ENCODE data around the gene STK39. TPM values are rescaled to one million over a fixed set of nuclear protein-coding genes. Genes with fewer than 3 reads are reported as not detected.
A peak's percentile ranks its signal among the peaks of the same experiment; 100 is the strongest.

The STK39 gene
- total and polyA plus RNA-seq, 2 donors (not counting 1 experiment from before 2014, with no cell fraction given): 16.7 to 30.1 TPM

GRCh38 chr2:168158586-168158985, 88.8 kb downstream of the STK39 start:
- Histone ChIP-seq H3K4me2 (ENCODE audit: extremely low read depth, insufficient read depth, low read length) (no peak overlapping the region), H4K20me1 (ENCODE audit: control insufficient read depth, extremely low read depth, insufficient read depth, low read length) (no peaks in the 10 kb centered on the region), H3K4me1 (ENCODE audit: control insufficient read depth, extremely low read depth, insufficient read depth, low read length) (peaks cover 6% of the 10 kb centered on the region), H3K79me2 (ENCODE audit: control insufficient read depth, insufficient read depth, low read length) (no peaks in the 10 kb centered on the region), H3K4me3 (replicated peaks in 1 of 4; ENCODE audit: control extremely low read depth in 1 of 4, insufficient read depth in 1 of 4, low read depth in 3 of 4, low read length in 4 of 4) (no peak overlapping the region), H3K36me3 (ENCODE audit: control insufficient read depth, insufficient read depth, low read length) (peaks cover 2% of the 10 kb centered on the region), H3K9ac (ENCODE audit: insufficient read depth, low read length) (no peak overlapping the region), H2AFZ (ENCODE audit: low read length) (no peak overlapping the region), H3K9me3 (ENCODE audit: control insufficient read depth, insufficient read depth, low read depth, low read length) (no peaks in the 10 kb centered on the region), H3K27me3 (ENCODE audit: control insufficient read depth, insufficient read depth, low read length) (no peaks in the 10 kb centered on the region), H3K27ac (ENCODE audit: insufficient read depth, low read length) (no peak overlapping the region)
- no peak for DNase-seq (ENCODE audit: low read depth in 2 of 2)
- no peak for TF ChIP-seq CTCF (conservative IDR thresholded peaks at IDR 0.05 in 1 of 2, IDR thresholded peaks at IDR 0.05 in 1 of 2; ENCODE audit: low read depth in 1 of 2, low read length in 2 of 2)
- no peak for TF ChIP-seq EZH2 (IDR thresholded peaks at IDR 0.05; ENCODE audit: low read length, missing control alignments)

GRCh38 chr2:168157926-168158325, 89.5 kb downstream of the STK39 start:
- H3K36me3 ChIP-seq (ENCODE audit: control insufficient read depth, insufficient read depth, low read length): peaks cover 2% of the 10 kb centered on the region
- H3K27ac ChIP-seq (ENCODE audit: insufficient read depth, low read length): no peak overlapping the region
- H4K20me1 ChIP-seq (ENCODE audit: control insufficient read depth, extremely low read depth, insufficient read depth, low read length): no peaks in the 10 kb centered on the region
- H3K4me1 ChIP-seq (ENCODE audit: control insufficient read depth, extremely low read depth, insufficient read depth, low read length): peaks cover 6% of the 10 kb centered on the region
- no peak overlapping the region for H3K4me2 ChIP-seq (ENCODE audit: extremely low read depth, insufficient read depth, low read length)
- H3K27me3 ChIP-seq (ENCODE audit: control insufficient read depth, insufficient read depth, low read length): no peaks in the 10 kb centered on the region
- no peaks in the 10 kb centered on the region for H3K79me2 ChIP-seq (ENCODE audit: control insufficient read depth, insufficient read depth, low read length)
- H3K9ac ChIP-seq (ENCODE audit: insufficient read depth, low read length): no peak overlapping the region
- H3K4me3 ChIP-seq (replicated peaks in 1 of 4; ENCODE audit: control extremely low read depth in 1 of 4, insufficient read depth in 1 of 4, low read depth in 3 of 4, low read length in 4 of 4): no peak overlapping the region
- H2AFZ ChIP-seq (ENCODE audit: low read length): no peak overlapping the region
- peak in 1 of 2 donors; percentile 40 for DNase-seq (ENCODE audit: low read depth in 2 of 2)
- H3K9me3 ChIP-seq (ENCODE audit: control insufficient read depth, insufficient read depth, low read depth, low read length): no peaks in the 10 kb centered on the region
- no peak for TF ChIP-seq CTCF (conservative IDR thresholded peaks at IDR 0.05 in 1 of 2, IDR thresholded peaks at IDR 0.05 in 1 of 2; ENCODE audit: low read depth in 1 of 2, low read length in 2 of 2)
- TF ChIP-seq EZH2 (IDR thresholded peaks at IDR 0.05; ENCODE audit: low read length, missing control alignments): no peak

- Histone ChIP-seq H3K27ac (ENCODE audit: insufficient read depth, low read length) (no peak overlapping the region), H3K4me2 (ENCODE audit: extremely low read depth, insufficient read depth, low read length) (no peak overlapping the region), H3K36me3 (ENCODE audit: control insufficient read depth, insufficient read depth, low read length) (peaks cover 2% of the 10 kb centered on the region), H3K4me3 (replicated peaks in 1 of 4; ENCODE audit: control extremely low read depth in 1 of 4, insufficient read depth in 1 of 4, low read depth in 3 of 4, low read length in 4 of 4) (no peak overlapping the region), H4K20me1 (ENCODE audit: control insufficient read depth, extremely low read depth, insufficient read depth, low read length) (no peaks in the 10 kb centered on the region), H3K9me3 (ENCODE audit: control insufficient read depth, insufficient read depth, low read depth, low read length) (no peaks in the 10 kb centered on the region), H3K27me3 (ENCODE audit: control insufficient read depth, insufficient read depth, low read length) (no peaks in the 10 kb centered on the region), H3K4me1 (ENCODE audit: control insufficient read depth, extremely low read depth, insufficient read depth, low read length) (peaks cover 6% of the 10 kb centered on the region), H3K9ac (ENCODE audit: insufficient read depth, low read length) (no peak overlapping the region), H3K79me2 (ENCODE audit: control insufficient read depth, insufficient read depth, low read length) (no peaks in the 10 kb centered on the region), H2AFZ (ENCODE audit: low read length) (no peak overlapping the region)
- no peak for TF ChIP-seq EZH2 (IDR thresholded peaks at IDR 0.05; ENCODE audit: low read length, missing control alignments)
- DNase-seq (ENCODE audit: low read depth in 2 of 2): no peak
Observed at GRCh38 chr2:168157070-168157469, 90.3 kb downstream of the STK39 start.

All from fibroblast of lung (primary cell).